ENCODE measurements around the gene NACC2. TPM values are rescaled to one million over a fixed set of nuclear protein-coding genes. Genes with fewer than 3 reads are reported as not detected.

NACC2 gene
- total and polyA plus RNA-seq, 4 donors: 4.8 to 17.8 (median 8.8) TPM

DNA sequence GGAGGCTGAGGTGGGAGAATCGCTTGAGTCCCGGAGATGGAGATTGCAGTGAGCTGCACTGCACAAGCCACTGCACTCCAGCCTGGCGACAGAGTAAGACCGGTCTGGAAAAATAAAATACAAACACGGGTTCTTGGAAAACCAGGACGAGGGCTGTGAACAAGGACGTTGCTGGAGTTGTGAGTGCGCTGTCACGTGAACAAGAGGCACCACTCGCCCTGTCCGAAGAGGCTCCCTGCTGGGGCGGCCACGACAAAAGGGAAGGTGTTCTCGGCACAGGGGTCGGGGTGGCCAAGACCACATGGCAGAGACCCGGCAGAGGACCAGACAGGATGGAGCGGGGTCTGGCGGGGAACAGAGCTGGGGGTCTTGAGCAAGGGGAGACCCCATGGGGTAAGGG lies 103.3 kb downstream of the NACC2 start:
- Histone ChIP-seq H3K9me3 (ENCODE audit: control insufficient read depth in 4 of 4, low read length in 3 of 4) (no peaks in the 10 kb centered on the region), H3K4me3 (ENCODE audit: low read depth in 1 of 3, low read length in 3 of 3) (no peak overlapping the region)

More for the DNA sequence above, 103.3 kb downstream of the NACC2 start:
- no peaks in the 10 kb centered on the region for H3K27me3 ChIP-seq (ENCODE audit: control insufficient read depth in 4 of 4, insufficient read depth in 4 of 4, low read length in 3 of 4)
- 89% methylated on average over 18 of the region's 18 CpGs for WGBS
- no peaks in the 10 kb centered on the region for H3K36me3 ChIP-seq (ENCODE audit: control insufficient read depth in 4 of 4, insufficient read depth in 3 of 4, low read depth in 1 of 4, low read length in 3 of 4)
- TF ChIP-seq JUND (IDR thresholded peaks at IDR 0.05) (no peak), GABPA (IDR thresholded peaks at IDR 0.05 in 1 of 2, conservative IDR thresholded peaks at IDR 0.05 in 1 of 2) (no peak), NR2F2 (IDR thresholded peaks at IDR 0.05) (no peak), EGR1 (IDR thresholded peaks at IDR 0.05; ENCODE audit: low read depth in 2 of 2) (no peak), RXRA (IDR thresholded peaks at IDR 0.05) (no peak), TAF1 (conservative IDR thresholded peaks at IDR 0.05) (no peak), HNF4G (IDR thresholded peaks at IDR 0.05) (no peak), SP1 (IDR thresholded peaks at IDR 0.05) (no peak), YY1 (IDR thresholded peaks at IDR 0.05) (no peak), FOXA2 (IDR thresholded peaks at IDR 0.05) (no peak), HNF4A (conservative IDR thresholded peaks at IDR 0.05) (no peak), FOXA1 (IDR thresholded peaks at IDR 0.05) (no peak)
- TF ChIP-seq, protein P1, sequence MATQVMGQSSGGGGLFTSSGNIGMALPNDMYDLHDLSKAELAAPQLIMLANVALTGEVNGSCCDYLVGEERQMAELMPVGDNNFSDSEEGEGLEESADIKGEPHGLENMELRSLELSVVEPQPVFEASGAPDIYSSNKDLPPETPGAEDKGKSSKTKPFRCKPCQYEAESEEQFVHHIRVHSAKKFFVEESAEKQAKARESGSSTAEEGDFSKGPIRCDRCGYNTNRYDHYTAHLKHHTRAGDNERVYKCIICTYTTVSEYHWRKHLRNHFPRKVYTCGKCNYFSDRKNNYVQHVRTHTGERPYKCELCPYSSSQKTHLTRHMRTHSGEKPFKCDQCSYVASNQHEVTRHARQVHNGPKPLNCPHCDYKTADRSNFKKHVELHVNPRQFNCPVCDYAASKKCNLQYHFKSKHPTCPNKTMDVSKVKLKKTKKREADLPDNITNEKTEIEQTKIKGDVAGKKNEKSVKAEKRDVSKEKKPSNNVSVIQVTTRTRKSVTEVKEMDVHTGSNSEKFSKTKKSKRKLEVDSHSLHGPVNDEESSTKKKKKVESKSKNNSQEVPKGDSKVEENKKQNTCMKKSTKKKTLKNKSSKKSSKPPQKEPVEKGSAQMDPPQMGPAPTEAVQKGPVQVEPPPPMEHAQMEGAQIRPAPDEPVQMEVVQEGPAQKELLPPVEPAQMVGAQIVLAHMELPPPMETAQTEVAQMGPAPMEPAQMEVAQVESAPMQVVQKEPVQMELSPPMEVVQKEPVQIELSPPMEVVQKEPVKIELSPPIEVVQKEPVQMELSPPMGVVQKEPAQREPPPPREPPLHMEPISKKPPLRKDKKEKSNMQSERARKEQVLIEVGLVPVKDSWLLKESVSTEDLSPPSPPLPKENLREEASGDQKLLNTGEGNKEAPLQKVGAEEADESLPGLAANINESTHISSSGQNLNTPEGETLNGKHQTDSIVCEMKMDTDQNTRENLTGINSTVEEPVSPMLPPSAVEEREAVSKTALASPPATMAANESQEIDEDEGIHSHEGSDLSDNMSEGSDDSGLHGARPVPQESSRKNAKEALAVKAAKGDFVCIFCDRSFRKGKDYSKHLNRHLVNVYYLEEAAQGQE (IDR thresholded peaks at IDR 0.05): no peak
- TF ChIP-seq, protein P2, sequence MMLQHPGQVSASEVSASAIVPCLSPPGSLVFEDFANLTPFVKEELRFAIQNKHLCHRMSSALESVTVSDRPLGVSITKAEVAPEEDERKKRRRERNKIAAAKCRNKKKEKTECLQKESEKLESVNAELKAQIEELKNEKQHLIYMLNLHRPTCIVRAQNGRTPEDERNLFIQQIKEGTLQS (IDR thresholded peaks at IDR 0.05): no peak
- TF ChIP-seq, protein P3, sequence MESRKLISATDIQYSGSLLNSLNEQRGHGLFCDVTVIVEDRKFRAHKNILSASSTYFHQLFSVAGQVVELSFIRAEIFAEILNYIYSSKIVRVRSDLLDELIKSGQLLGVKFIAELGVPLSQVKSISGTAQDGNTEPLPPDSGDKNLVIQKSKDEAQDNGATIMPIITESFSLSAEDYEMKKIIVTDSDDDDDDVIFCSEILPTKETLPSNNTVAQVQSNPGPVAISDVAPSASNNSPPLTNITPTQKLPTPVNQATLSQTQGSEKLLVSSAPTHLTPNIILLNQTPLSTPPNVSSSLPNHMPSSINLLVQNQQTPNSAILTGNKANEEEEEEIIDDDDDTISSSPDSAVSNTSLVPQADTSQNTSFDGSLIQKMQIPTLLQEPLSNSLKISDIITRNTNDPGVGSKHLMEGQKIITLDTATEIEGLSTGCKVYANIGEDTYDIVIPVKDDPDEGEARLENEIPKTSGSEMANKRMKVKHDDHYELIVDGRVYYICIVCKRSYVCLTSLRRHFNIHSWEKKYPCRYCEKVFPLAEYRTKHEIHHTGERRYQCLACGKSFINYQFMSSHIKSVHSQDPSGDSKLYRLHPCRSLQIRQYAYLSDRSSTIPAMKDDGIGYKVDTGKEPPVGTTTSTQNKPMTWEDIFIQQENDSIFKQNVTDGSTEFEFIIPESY (IDR thresholded peaks at IDR 0.05): no peak
- TF ChIP-seq, protein P4, sequence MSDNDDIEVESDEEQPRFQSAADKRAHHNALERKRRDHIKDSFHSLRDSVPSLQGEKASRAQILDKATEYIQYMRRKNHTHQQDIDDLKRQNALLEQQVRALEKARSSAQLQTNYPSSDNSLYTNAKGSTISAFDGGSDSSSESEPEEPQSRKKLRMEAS (IDR thresholded peaks at IDR 0.05): no peak
- TF ChIP-seq, protein P5, sequence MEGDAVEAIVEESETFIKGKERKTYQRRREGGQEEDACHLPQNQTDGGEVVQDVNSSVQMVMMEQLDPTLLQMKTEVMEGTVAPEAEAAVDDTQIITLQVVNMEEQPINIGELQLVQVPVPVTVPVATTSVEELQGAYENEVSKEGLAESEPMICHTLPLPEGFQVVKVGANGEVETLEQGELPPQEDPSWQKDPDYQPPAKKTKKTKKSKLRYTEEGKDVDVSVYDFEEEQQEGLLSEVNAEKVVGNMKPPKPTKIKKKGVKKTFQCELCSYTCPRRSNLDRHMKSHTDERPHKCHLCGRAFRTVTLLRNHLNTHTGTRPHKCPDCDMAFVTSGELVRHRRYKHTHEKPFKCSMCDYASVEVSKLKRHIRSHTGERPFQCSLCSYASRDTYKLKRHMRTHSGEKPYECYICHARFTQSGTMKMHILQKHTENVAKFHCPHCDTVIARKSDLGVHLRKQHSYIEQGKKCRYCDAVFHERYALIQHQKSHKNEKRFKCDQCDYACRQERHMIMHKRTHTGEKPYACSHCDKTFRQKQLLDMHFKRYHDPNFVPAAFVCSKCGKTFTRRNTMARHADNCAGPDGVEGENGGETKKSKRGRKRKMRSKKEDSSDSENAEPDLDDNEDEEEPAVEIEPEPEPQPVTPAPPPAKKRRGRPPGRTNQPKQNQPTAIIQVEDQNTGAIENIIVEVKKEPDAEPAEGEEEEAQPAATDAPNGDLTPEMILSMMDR (IDR thresholded peaks at IDR 0.05; ENCODE audit: low read depth, low read length, missing input control): no peak
- no peak for DNase-seq (ENCODE audit: low spot score)
- H3K9ac ChIP-seq (ENCODE audit: low read depth in 1 of 2, low read length in 2 of 2): no peak overlapping the region
- H3K4me1 ChIP-seq (ENCODE audit: control insufficient read depth in 4 of 4, insufficient read depth in 4 of 4, low read length in 3 of 4): peaks cover 20 to 51% (median 36%) of the 10 kb centered on the region in 4 donors
- H3K27ac ChIP-seq (ENCODE audit: low read depth in 1 of 2, low read length in 2 of 2): peak overlapping the region in 1 of 2 donors; percentile 90

Measured in liver (tissue), 9 donors.